GM10248 (cell line): ENCODE measurements around the gene CCNJL.

Experiments
- CTCF ChIA-PET: fragments of 300-600 bp; sonication (Branson Sonifier 250); formaldehyde crosslinking; extraction: SDS; loops from one replicate; lab custom pipeline; 2021; ENCODE audit warnings: antibody characterized with exemption; lab: Yijun Ruan, JAX
- POLR2A ChIA-PET: fragments of 350-650 bp; sonication (Branson Sonifier 250); formaldehyde crosslinking; extraction: SDS; loops from one replicate; lab custom pipeline; 2020; ENCODE audit warnings: antibody characterized with exemption; lab: Yijun Ruan, JAX
- DNase-seq: peaks from one replicate; pipeline ENCODE4 v3.0.0; 2012; ENCODE audit errors: extremely low spot score
- CTCF ChIP-seq: IDR thresholded peaks from 2 replicates; pipeline ENCODE4 v1.5.1; 2012; ENCODE audit warnings: mild to moderate bottlenecking, low read depth; ENCODE audit errors: extremely low read depth, missing control alignments, control extremely low read depth

Gene CCNJL

GRCh38 chr5:160227012-160227411 lies 85.4 kb downstream of the CCNJL start:
- POLR2A ChIA-PET, result interaction anchor here (0.7 kb wide), 1 partner anchor 170 kb away, joined by 3 read pairs; no protein-coding TSS in a partner anchor
- CTCF ChIA-PET, result interaction anchor here (1.0 to 1.5 kb wide), 2 partner anchors 14 to 17 kb away, joined by 3 to 4 read pairs; no protein-coding TSS in a partner anchor
- DNase-seq, result no peak
- TF ChIP-seq CTCF, result no peak

GRCh38 chr5:160221082-160221481 lies 91.3 kb downstream of the CCNJL start:
- POLR2A ChIA-PET, result no interaction called here
- CTCF ChIA-PET, result interaction anchor here (2.4 kb wide), 1 partner anchor 10 kb away, joined by 11 read pairs; no protein-coding TSS in a partner anchor
- no peak for TF ChIP-seq CTCF
- no peak for DNase-seq

GRCh38 chr5:160219356-160219755 lies 93.0 kb downstream of the CCNJL start:
- ChIA-PET CTCF (interaction anchor here (1.1 to 2.8 kb wide), 6 partner anchors 8 to 161 kb away, joined by 3 to 13 read pairs (median 4); no protein-coding TSS in a partner anchor), POLR2A (no interaction called here)
- no peak for TF ChIP-seq CTCF
- no peak for DNase-seq

- no peak for TF ChIP-seq CTCF
- DNase-seq, result no peak
- CTCF ChIA-PET, result interaction anchor here (1.1 to 1.7 kb wide), 6 partner anchors 11 to 30 kb away, joined by 3 to 5 read pairs (median 4); no protein-coding TSS in a partner anchor
- POLR2A ChIA-PET, result no interaction called here
Measured at GRCh38 chr5:160213537-160213936, 98.8 kb downstream of the CCNJL start.

- CTCF ChIA-PET, result interaction anchor here (1.0 to 1.7 kb wide), 6 partner anchors 9 to 134 kb away, joined by 3 to 6 read pairs (median 4); no protein-coding TSS in a partner anchor
- no peak for DNase-seq
- TF ChIP-seq CTCF, result no peak
- POLR2A ChIA-PET, result interaction anchor here (0.7 kb wide), 1 partner anchor 55 kb away, joined by 3 read pairs; no protein-coding TSS in a partner anchor
Measured at GRCh38 chr5:160211352-160211751, 101.0 kb downstream of the CCNJL start.

- ChIA-PET CTCF (interaction anchor here (0.8 to 1.7 kb wide), 6 partner anchors 9 to 135 kb away, joined by 3 to 6 read pairs (median 3); no protein-coding TSS in a partner anchor), POLR2A (no interaction called here)
- no peak for TF ChIP-seq CTCF
- DNase-seq, result no peak
Measured at GRCh38 chr5:160210606-160211005, 101.8 kb downstream of the CCNJL start.
